GM18499 (cell line): Measurements from ENCODE around the gene PAX7.
"Not testable (repeated sequence)": the region's sequence is repeated elsewhere in the genome, so short reads cannot be mapped to it uniquely, and the experiment has no call there.

ENCODE experiments used
- ATAC-seq: cut with Tn5 transposase; IDR thresholded peaks from one replicate; pipeline ENCODE4 v1.9.1; 2021; ENCODE audit warnings: moderate number of reproducible peaks; ENCODE audit not compliant: insufficient read depth, unreplicated experiment

PAX7 gene

DNA sequence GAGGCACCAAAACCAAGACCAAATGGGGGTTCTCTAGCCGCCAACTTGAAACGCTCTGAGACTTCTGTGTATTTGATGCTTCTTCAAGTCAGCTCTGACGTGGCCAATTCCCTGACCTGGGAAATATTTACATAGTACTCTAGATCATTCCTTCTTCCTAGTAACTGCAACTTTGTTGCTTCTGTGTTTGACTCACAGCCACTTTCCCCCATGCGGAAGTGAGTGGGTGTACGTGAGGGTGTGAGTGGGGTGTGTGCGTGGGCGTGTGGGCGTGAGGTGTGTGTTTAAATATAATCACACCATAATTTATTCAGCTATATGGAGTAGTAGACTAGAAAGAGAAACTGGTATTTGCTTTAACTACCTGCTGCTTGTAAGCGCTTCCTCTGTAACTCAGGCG is 117.8 kb downstream of the PAX7 start:
- ATAC-seq, result no peak

DNA sequence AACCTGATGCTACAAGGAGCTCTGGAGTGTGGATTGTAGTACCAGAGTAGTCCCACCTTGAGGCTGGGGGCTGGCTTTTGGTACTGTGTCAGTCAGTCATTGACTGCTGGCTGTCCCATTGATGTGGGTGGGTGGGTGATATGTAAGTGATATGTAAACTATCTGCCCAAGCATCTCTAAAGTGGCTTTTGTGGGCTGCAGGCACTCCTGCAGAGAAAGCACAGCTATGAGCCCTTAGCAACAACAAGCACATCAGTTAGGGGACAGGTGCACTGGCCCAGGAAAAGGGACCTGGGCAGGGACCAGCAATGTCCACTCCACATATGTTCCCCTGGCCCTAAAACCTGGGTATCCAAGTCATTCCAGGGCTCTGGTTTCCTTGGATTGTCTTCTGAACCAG is 118.9 kb downstream of the PAX7 start:
- no peak for ATAC-seq

DNA sequence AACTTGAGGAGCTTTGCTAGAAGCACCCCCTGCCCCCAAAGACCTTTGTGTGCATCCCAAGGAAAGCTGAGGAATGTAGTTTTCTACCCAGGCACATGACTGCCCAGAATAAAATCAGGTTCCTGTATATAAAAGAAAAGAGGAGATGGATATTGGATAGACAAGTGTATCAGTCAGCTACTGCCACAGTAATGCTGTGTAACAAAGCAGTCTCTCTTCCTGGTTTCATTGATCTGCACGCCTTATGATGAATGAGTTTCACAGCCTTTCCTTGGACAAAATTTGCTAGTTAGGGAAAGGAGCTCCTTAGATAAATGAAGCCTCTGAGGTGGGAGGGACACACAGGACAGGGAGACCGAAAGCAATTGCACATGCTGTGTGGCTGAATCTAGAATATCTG is 120.0 kb downstream of the PAX7 start:
- no peak for ATAC-seq

DNA sequence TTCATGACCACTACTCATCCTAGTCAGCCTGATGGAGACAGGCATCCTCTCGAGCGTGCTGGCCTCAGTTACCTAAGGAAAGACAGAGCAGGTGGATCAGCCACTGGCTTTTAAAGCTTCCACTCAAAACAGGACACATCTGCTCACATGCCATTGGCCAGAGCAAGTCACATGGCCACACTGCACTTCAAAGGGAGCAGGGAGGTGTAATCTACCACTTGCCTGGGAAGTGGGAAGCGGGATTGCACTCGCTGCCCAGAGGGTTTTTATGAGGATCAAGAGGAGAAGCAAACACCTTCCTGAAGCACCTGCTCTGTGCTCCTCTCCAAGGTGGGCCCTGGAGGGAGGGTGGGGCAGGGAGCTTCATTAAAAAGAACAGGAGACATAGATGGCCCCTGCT is 120.8 kb downstream of the PAX7 start:
- no peak for ATAC-seq

DNA sequence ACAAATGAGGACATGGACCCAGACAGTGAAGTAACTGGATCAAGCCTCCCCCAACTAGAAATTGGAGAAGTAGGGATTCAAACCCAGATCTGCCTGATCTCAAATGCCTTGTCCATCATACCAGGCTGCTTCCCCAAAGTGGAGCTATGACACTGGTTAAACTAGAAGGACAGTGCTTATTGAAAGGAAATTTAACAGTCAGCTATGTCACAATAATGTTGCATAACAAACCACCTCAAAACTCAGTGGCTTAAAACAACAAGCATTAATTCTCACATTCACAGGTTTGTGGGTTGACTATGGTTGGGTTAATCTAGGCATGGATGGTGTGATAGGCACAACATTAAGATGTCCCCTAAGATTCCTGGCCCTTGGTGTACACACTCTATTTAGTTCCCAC is 121.8 kb downstream of the PAX7 start:
- no peak for ATAC-seq

DNA sequence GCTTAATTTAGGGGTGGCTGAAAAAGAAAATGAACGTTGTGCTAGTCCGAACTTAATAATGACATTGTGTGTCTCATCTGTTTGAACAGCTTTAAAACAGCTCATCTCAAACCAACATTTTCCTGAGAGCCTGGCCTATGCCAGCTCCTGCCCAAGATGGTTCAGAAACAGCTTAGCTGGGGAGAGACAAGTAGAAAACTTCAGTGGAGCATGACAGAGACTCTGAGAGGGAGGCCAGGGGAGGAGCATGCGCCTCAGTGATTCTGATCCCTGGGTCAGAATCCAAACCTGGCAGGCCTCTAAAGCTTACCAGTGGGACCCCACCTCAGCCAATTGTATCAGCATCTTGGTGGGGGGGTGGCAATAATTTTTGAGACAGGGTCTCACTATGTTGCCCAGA is 129.5 kb downstream of the PAX7 start:
- no peak for ATAC-seq

DNA sequence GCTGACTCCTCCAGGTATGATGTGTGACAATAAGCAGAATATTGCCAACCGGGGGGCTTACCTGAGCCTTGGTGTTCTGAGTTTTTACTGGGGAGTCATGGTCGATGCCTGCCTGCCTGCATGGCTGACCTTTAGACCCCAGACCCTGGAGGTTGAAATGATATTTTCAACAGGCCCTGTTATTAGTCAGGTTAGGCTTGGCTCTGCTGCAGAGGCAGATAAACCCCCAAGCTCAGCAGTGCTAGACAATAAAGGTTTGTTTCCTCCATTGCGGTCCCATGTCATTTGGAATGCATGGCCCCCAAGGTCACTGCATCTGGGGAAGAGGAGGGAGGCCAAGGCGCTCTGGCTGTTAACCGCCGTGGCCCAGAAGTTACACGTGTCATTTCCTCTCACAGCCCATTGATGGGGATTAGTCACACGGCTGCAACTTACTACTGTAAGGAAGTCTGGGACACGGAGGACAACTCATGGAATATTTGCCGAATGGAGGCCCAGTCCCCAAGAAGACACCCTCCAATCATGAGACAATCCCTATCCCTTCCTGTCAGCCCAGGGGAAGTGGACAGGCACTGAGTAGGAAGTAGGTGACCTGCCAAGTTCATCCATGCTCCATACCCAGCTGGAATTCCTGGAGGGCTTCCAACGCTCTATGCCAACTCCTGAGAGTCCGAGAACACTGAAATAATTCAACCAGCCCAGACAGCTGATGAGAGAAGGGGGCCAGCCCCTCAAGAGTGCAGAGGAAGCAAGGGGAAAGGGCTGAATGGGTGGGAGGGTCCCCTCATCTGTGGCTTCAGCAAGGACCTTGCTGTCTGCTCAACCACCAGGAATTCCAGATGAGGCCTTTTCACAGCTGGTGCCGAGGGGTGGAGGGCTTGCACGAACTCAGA is 131.5 kb downstream of the PAX7 start:
- no peak for ATAC-seq

DNA sequence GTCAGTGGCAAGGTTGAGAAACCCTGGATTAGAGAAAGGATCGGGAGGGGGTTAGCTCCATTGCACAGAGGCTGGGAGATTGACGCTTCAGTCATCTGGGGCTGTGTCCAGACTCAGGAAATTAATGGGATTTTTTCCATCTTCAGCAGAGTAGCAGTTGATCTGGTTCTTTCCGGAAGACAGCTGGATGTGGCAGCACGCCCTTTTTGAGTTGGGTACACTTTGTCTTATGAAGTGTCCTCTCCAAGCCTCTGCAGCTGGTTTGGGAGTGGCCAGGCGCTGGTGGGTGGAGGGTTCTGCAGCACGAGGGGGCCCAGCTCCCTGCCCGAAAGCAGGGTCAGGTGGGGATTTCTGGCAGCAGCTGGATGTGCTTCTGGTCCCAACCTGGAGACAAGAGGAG is 133.7 kb downstream of the PAX7 start:
- ATAC-seq, result no peak

DNA sequence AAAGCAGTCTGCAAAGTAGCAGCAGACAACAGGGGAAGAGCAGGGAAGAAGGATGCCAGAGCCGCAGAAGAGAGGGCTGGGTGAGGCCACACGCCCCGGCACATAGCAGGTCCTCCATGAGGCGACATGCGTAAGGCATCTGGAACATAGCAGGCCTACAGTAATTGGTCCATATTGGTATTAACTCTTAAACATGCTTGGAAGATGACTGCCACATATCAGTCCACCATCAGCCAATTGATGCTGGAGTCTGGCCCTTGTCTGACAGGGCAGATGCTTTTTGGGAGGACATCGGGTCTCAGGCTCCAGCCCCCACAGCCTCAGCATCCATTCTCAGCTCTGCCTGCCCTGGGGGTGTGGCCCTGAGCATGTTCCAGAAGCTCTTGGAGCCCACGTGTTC is 135.1 kb downstream of the PAX7 start:
- no peak for ATAC-seq

DNA sequence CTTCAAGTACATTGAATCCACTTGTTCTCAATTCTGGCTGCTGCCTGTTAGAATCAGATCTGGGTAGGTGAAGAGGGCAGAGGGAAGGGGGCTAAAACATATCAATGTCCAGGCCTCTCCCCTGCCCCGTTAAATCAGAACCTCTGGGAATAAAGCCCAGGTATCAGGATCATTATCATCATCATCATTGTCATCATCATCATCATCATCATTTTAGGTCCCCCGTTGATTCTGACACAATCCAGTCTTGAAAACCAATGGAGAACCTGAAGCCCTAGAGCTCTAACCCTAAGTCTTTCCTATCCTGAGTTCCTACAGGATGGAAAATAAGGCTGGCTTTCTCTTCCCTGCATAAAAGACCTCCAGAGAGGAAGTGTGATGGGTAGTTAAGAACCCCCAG is 135.7 kb downstream of the PAX7 start:
- ATAC-seq, result no peak

DNA sequence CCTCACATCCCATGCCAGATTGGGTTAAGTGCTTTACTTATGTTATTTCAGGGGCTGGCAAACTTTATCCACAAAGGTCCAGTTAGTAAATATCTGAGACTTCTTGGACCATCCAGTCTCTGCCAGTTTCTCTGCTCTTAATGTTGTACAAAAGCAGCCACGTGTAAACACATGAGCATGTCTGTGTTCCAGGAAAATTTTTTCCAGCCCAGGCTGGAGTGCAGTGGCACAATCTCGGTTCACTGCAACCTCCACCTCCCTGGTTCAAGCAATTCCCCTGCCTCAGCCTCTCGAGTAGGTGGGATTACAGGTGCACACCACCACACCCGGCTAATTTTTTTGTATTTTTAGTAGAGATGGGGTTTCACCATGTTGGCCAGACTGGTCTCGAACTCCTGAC is 136.9 kb downstream of the PAX7 start:
- not testable (repeated sequence) for ATAC-seq

DNA sequence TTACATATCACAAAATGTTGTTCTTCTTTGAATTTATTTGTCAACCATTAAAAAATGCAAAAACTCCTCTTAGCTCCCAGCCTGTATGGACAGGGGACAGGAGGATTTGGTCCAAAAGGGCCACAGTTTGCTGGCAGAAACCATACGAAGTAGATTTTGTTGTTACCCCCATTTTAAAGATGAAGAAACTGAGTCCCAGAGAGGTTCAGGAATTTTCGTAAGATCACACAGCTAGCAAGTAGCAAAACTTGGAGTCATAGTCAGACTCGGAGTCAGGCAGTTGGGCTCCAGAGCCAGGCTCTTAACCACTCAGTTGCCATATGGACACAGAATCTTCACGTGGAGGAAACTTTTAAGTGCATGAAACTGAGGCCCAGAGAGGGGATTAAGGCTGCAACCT is 137.4 kb downstream of the PAX7 start:
- no peak for ATAC-seq

DNA sequence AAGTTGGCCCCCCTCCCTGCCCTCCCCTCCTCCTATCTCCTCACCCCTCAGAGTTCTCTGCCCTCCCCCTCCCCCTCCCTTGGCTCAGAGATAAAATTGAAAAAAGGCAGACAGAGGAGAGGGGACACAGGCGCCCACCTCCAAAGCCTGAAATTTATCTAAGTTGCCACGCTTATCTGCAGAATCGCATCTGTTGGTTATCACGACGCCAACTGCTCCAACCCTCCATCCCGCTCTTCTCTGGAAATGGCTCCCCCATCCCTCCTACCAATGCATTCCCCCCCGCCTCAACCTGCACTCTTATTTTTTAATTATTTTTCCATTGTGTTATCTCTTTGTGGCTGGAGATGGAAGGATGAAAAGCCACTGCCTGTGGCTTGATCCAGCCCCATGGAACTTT is 138.5 kb downstream of the PAX7 start:
- ATAC-seq, result no peak

DNA sequence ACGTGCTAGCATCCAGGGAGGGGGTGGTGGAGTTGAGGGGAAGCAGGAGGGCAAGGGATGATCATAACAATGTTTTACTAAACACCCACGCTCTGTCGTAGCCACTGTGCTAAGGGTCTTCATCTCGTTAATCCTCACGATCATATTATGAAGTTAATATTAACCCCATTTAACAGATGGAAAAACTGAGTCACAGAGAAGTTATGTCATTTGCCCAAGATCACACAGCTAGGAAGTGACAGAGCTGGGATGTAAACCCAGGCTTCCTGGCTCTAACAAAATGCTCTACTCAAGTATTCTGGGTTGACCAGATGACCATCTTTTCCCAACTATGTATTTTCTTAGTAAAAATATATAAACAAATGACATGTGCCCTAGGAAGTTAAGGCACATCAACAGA is 140.2 kb downstream of the PAX7 start:
- no peak for ATAC-seq

DNA sequence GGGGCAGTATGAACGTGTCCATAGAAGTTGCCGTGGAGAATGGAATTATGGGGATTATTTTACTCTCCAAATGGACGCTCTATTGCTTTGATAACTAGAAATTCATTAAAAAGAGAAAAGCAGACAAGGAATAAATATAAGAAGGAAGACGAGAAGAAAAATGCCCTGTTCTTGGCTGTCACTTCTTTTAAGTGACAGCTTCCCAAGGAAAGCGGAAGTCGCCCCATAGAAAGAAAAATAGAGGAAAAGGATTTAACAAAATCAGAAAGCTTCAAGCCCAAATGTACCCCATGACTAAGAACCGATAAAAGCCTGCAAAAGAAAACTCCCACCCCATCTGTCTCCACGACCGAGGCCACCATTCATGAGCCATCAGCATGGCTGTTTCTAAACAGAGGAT is 143.1 kb downstream of the PAX7 start:
- no peak for ATAC-seq

DNA sequence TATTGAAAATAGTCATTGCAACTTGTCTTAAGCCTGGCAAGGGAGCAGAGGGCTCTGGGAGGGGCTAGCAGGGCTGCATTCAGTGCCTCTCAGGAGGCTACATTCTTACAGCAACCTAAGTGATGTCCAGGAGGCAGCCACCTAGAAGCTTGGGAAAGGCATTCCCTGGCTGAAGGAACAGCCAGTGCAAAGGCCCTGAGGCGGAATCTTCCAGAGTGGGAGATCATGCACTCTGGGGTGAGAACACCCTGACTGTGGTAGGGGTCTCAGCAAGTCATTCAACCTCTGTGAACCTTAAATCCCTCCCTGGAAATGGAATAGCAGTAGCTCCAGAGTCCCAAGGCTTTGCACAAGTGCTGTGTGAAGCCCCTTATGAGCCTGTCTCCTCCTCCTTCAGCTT is 144.7 kb downstream of the PAX7 start:
- ATAC-seq, result no peak

DNA sequence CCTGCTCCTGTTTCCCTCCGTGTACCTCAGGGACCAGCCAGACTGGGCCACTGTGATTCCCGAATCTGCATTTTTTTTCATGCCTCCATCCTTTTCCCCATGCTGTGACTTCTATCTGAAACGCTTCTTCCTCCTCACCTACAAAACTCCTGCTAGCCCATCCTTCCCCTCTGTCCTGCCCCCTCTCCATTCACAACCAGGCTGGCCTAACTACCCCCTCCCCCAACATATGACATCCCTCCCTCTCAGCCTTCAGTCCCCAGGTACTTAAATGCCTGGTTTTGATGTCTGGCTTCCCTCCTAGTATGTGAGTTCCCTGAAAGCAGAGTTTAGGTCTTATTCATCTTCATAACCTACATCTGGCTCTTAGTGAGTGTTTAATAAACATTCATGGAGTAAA is 146.1 kb downstream of the PAX7 start:
- ATAC-seq, result no peak

DNA sequence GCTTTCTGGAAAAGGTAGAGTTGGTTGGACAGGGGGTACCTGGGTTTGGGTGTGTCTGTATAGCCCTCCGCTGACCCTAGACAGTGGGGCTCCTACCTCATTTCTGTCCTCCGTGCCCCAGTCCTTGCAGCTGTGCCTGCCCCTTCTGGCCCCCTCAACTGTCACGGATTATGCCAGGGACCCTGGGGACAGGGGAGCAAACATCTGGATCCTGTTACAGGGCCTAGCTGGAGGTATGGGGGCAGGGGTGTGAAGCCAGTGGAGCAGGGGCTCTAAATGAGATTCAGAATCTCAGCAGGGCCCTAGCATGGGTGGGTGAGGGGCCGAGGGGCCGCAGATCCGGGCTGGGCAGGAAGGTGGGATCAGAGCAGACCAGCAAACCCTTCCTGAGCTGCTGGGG is 147.8 kb downstream of the PAX7 start:
- no peak for ATAC-seq

DNA sequence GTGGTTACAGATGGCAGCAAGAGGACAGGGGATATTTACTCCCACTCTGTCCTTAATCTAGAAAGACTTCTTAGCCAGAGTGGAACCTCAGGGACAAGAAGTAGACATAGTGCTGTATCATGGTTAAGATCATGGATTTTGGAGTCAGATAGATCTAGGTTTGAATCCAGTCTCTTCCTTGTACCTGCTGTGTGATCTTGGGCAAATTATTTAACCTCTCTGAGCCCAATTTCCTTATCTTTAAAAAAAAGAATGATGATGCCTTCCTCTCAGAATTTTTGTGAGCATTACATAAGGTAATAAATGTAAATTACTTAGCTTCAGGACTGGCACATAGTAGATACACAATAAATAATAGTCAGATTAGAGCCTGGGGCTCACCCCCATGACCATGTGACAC is 150.4 kb downstream of the PAX7 start:
- no peak for ATAC-seq

DNA sequence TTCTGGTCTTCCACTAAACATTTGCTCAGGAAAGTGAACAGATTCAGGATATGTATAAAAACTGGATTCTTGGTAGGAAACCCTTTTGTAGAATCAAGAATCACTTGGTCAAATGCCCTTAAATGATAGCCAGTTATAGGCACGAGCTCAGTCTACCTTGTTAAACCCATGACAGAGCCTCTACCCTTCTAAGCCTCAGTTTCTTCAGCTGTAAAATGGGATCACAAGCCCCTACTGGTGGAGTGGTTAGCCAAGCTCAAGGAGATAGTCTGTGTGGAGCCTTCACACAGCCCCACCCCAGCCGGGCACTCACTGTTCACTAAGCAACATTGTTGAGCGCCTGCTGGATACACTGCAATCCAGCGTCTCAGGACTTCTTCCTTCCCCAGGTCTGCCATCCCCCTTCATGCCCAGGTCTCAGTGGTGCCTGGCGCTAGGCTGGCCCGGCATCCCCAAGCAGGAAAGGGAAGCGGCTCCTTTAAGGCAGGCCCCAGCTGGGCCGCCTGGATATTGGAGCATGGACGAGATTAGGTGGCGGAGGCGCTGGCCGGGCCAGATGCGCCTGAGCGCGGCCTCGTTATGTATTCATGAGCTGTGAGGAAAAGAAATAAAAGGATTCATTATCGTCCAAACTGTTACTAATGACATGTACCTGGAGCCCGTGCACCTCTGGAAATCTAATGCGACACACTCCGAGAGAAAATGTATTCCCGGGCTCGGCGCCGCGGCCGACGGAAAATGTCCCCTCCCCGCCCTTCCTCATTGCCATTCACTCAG is 153.2 kb downstream of the PAX7 start:
- ATAC-seq, result no peak

DNA sequence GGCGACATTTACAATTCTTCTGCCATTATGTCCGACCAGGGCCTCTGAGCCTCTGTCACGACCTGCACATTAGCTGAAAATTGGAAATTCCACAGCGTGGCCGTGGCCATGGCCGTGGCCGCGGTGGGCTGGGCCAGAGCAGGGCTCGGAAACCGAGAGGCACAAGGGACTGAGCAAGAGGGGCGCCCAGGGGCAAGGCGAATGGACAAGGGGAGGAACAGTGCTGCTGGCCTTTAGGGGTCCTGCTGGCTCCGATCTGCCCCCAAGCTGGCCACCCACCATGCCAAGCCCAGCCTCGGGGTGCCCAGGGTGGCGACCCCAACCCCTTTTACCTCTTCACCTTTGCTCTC is 153.8 kb downstream of the PAX7 start:
- ATAC-seq, result no peak

DNA sequence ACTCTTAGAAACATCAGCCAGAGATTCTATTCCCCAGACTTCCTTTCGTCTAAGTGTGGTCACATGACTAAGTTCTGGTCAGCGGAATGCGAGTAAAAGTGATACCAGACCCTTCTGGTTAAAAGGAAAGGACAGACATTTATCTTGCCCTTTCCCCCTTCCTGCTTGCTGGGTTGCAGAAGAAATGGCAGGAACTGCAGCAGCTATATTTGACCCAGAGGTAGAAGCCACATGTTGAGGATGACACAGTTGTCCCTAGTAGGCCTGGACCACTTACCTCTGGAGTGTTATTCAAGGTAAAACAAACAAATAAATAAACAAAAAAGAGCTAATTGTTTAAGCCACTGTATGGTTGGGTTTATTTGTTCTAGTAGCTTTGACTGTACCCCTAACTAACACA is 155.5 kb downstream of the PAX7 start:
- ATAC-seq, result no peak
